H1 (cell line): ENCODE measurements around the gene AFF2. TPM values are rescaled to one million over a fixed set of nuclear protein-coding genes. Genes with fewer than 3 reads are reported as not detected.

Experiments
- CTCF ChIA-PET: fragments of 300-600 bp; sonication (Branson Sonifier 250); formaldehyde crosslinking; loops from one replicate; lab custom pipeline; 2021; ENCODE audit not compliant: partially characterized antibody; lab: Charles Lee
- POLR2A ChIA-PET: fragments of 300-600 bp; sonication (Branson Sonifier 250); formaldehyde crosslinking; loops from one replicate; lab custom pipeline; 2021; ENCODE audit warnings: inconsistent platforms; ENCODE audit not compliant: partially characterized antibody; lab: Charles Lee
- DNase-seq, 2 experiments: peaks; one replicate each; pipeline versions ENCODE4 v3.0.0 to v3.0.0-alpha.2; 2010 to 2022; ENCODE audit warnings: low spot score in 2 of 2, low read depth in 1 of 2, mixed read lengths in 1 of 2
- FAIRE-seq: peaks from 2 replicates; lab custom pipeline; 2011; peaks lifted over from hg19 to GRCh38; lab: Jason Lieb, UNC
- H2AFZ ChIP-seq: 2 replicates; pipeline ENCODE4 v1.8.1; 2012; ENCODE audit warnings: low read length, inconsistent platforms
- H2AK5ac ChIP-seq: 2 replicates; pipeline ENCODE4 v1.6.1; 2013; ENCODE audit warnings: low read depth, low read length
- H2BK120ac ChIP-seq: replicated peaks from 2 replicates; pipeline ENCODE3; 2013; ENCODE audit warnings: low read depth, low read length, inconsistent platforms
- H2BK12ac ChIP-seq: 2 replicates; pipeline ENCODE4 v1.6.1; 2013; ENCODE audit warnings: low read depth, low read length
- H2BK15ac ChIP-seq: 2 replicates; pipeline ENCODE4 v1.6.1; 2013; ENCODE audit warnings: low read length
- H2BK20ac ChIP-seq: 2 replicates; pipeline ENCODE4 v1.6.1; 2013; ENCODE audit warnings: low read length
- H2BK5ac ChIP-seq: 2 replicates; pipeline ENCODE4 v1.6.1; 2013; ENCODE audit warnings: low read depth, low read length
- H3K14ac ChIP-seq: 2 replicates; pipeline ENCODE4 v1.6.1; 2013; ENCODE audit warnings: inconsistent platforms; ENCODE audit not compliant: insufficient read length
- H3K18ac ChIP-seq: 2 replicates; pipeline ENCODE4 v1.6.1; 2013; ENCODE audit warnings: low read length; ENCODE audit errors: extremely low read depth
- H3K23ac ChIP-seq: 2 replicates; pipeline ENCODE4 v1.6.1; 2013; ENCODE audit warnings: inconsistent platforms; ENCODE audit not compliant: insufficient read length
- H3K23me2 ChIP-seq: 2 replicates; pipeline ENCODE4 v1.6.1; 2013; ENCODE audit warnings: low read depth, low read length
- H3K27ac ChIP-seq: 2 replicates; pipeline ENCODE4 v1.6.1; 2011; ENCODE audit warnings: low read depth, low read length, inconsistent platforms
- H3K27me3 ChIP-seq, 4 experiments: replicated peaks in 1 of 4; 1 replicate in 1 of 4; 2 replicates in 3 of 4; pipeline versions ENCODE4 v1.6.1 to v1.8.1; 2011 to 2013; ENCODE audit warnings: low read length in 3 of 4, mild to moderate bottlenecking in 3 of 4, inconsistent platforms in 2 of 4, mixed read lengths in 2 of 4, moderate library complexity in 1 of 4; ENCODE audit not compliant: control insufficient read depth in 3 of 4, insufficient read depth in 3 of 4; ENCODE audit errors: extremely low read depth in 1 of 4
- H3K36me3 ChIP-seq, 4 experiments: 2 replicates each; pipeline versions ENCODE4 v1.6.1 to v1.8.1; 2011 to 2013; ENCODE audit warnings: mild to moderate bottlenecking in 4 of 4, low read length in 3 of 4, moderate library complexity in 2 of 4, control low read depth in 1 of 4, inconsistent platforms in 1 of 4; ENCODE audit not compliant: insufficient read depth in 4 of 4, control insufficient read depth in 2 of 4
- H3K4ac ChIP-seq: replicated peaks from 2 replicates; pipeline ENCODE3; 2013; ENCODE audit warnings: low read length, low read depth, mixed read lengths, inconsistent platforms; ENCODE audit not compliant: insufficient read length
- H3K4me1 ChIP-seq, 4 experiments: replicated peaks in 1 of 4; 1 replicate in 1 of 4; 2 replicates in 3 of 4; pipeline versions ENCODE4 v1.6.1 to v1.8.1; 2011 to 2013; ENCODE audit warnings: low read length in 3 of 4, inconsistent platforms in 2 of 4, mixed read lengths in 1 of 4; ENCODE audit not compliant: insufficient read depth in 4 of 4, control insufficient read depth in 3 of 4
- H3K4me2 ChIP-seq, 2 experiments: 2 replicates each; pipeline versions ENCODE4 v1.6.1 to v1.8.1; 2011 to 2013; ENCODE audit warnings: low read depth in 2 of 2, low read length in 2 of 2, control low read depth in 1 of 2, inconsistent platforms in 1 of 2, mild to moderate bottlenecking in 1 of 2; ENCODE audit not compliant: insufficient read depth in 1 of 2
- H3K4me3 ChIP-seq, 4 experiments: fragments of 200-600, 300-600 bp in 1 of 4; sonication (generic), shearing (Covaris generic), sonication (Bioruptor Twin) in 1 of 4; 2 replicates each; pipeline versions ENCODE4 v1.5.1 to v1.8.1; 2011 to 2016; ENCODE audit warnings: low read length in 4 of 4, low read depth in 3 of 4, control low read depth in 2 of 4, inconsistent platforms in 2 of 4, mild to moderate bottlenecking in 2 of 4, mixed read lengths in 1 of 4, moderate library complexity in 1 of 4; ENCODE audit not compliant: insufficient read depth in 2 of 4; ENCODE audit errors: extremely low read depth in 1 of 4
- H3K56ac ChIP-seq: replicated peaks from 2 replicates; pipeline ENCODE3; 2013; ENCODE audit warnings: low read depth, mild to moderate bottlenecking, mixed read lengths, low read length, inconsistent platforms; ENCODE audit not compliant: insufficient read length
- H3K79me1 ChIP-seq: 2 replicates; pipeline ENCODE4 v1.6.1; 2013; ENCODE audit warnings: low read depth, low read length, control low read depth
- H3K79me2 ChIP-seq, 2 experiments: 2 replicates each; pipeline versions ENCODE4 v1.6.1 to v1.8.1; 2012 to 2013; ENCODE audit warnings: low read length in 2 of 2, mild to moderate bottlenecking in 2 of 2, inconsistent platforms in 1 of 2; ENCODE audit not compliant: insufficient read depth in 2 of 2, control insufficient read depth in 1 of 2
- H3K9ac ChIP-seq, 4 experiments: replicated peaks in 1 of 4; 1 replicate in 1 of 4; 2 replicates in 3 of 4; pipeline versions ENCODE4 v1.6.1 to v1.8.1; 2011 to 2013; ENCODE audit warnings: low read depth in 3 of 4, low read length in 3 of 4, control low read depth in 2 of 4, mild to moderate bottlenecking in 2 of 4, moderate library complexity in 2 of 4, inconsistent platforms in 1 of 4; ENCODE audit errors: extremely low read depth in 1 of 4
- H3K9me3 ChIP-seq, 2 experiments: 2 replicates each; pipeline versions ENCODE4 v1.6.1 to v1.8.1; 2012 to 2013; ENCODE audit warnings: mild to moderate bottlenecking in 2 of 2, moderate library complexity in 2 of 2, control low read depth in 1 of 2, inconsistent platforms in 1 of 2, low read depth in 1 of 2, low read length in 1 of 2, mixed read lengths in 1 of 2; ENCODE audit not compliant: insufficient read depth in 2 of 2
- H4K20me1 ChIP-seq, 2 experiments: replicated peaks in 1 of 2; 2 replicates each; pipeline versions ENCODE3 to v1.8.1; 2011 to 2013; ENCODE audit warnings: inconsistent platforms in 2 of 2, low read length in 2 of 2, mild to moderate bottlenecking in 1 of 2; ENCODE audit not compliant: insufficient read depth in 2 of 2, control insufficient read depth in 1 of 2
- H4K5ac ChIP-seq: 2 replicates; pipeline ENCODE4 v1.6.1; 2013; ENCODE audit warnings: low read length, low read depth, mixed read lengths, inconsistent platforms; ENCODE audit not compliant: insufficient read length
- H4K8ac ChIP-seq: 2 replicates; pipeline ENCODE4 v1.8.0; 2013; ENCODE audit warnings: mild to moderate bottlenecking, moderate library complexity, low read length, inconsistent platforms; ENCODE audit not compliant: insufficient read depth; ENCODE audit errors: extremely low read depth
- H4K91ac ChIP-seq: replicated peaks from 2 replicates; pipeline ENCODE3; 2013; ENCODE audit warnings: low read length, mixed read lengths, inconsistent platforms; ENCODE audit not compliant: insufficient read length
- BACH1 ChIP-seq: IDR thresholded peaks from 2 replicates; pipeline ENCODE4 v1.6.1; 2012; ENCODE audit warnings: low read length, improper control_type of control experiment
- CEBPB ChIP-seq: IDR thresholded peaks from 2 replicates; pipeline ENCODE4 v1.6.1; 2012; ENCODE audit warnings: low read depth, low read length
- CHD1 ChIP-seq: IDR thresholded peaks from 2 replicates; pipeline ENCODE4 v1.6.1; 2012; ENCODE audit warnings: low read depth, low read length, improper control_type of control experiment
- CTCF ChIP-seq, 3 experiments: IDR thresholded peaks; 1 replicate in 2 of 3; 2 replicates in 1 of 3; pipeline versions ENCODE4 v1.5.1 to v1.6.1; 2011; ENCODE audit warnings: low read length in 3 of 3, mild to moderate bottlenecking in 3 of 3, inconsistent platforms in 2 of 3, low read depth in 1 of 3, moderate library complexity in 1 of 3; ENCODE audit not compliant: insufficient read depth in 1 of 3; ENCODE audit errors: control extremely low read depth in 1 of 3
- HDAC2 ChIP-seq, 2 experiments: fragments of 300-600 bp in 1 of 2; sonication (generic) in 1 of 2; IDR thresholded peaks; 2 replicates each; pipeline ENCODE4 v1.6.1; 2011 to 2012; ENCODE audit warnings: low read depth in 2 of 2, low read length in 2 of 2, mild to moderate bottlenecking in 2 of 2, moderate library complexity in 2 of 2, borderline replicate concordance in 1 of 2, inconsistent platforms in 1 of 2
- JUN ChIP-seq: IDR thresholded peaks from 2 replicates; pipeline ENCODE4 v1.6.1; 2011; ENCODE audit warnings: low read depth, mild to moderate bottlenecking, improper control_type of control experiment, low read length
- KDM1A ChIP-seq: fragments of 200-600, 300-600 bp; sonication (generic); IDR thresholded peaks from 2 replicates; pipeline ENCODE4 v1.7.1; 2016; ENCODE audit warnings: mild to moderate bottlenecking, low read length, borderline replicate concordance
- SP1 ChIP-seq: IDR thresholded peaks from 2 replicates; pipeline ENCODE4 v1.6.1; 2011; ENCODE audit warnings: low read depth, low read length
- SP2 ChIP-seq: IDR thresholded peaks from 2 replicates; pipeline ENCODE4 v1.6.1; 2012; ENCODE audit warnings: mild to moderate bottlenecking, low read length, inconsistent platforms
- SUZ12 ChIP-seq: fragments of 200-600 bp; sonication (generic); IDR thresholded peaks from 2 replicates; pipeline ENCODE4 v1.6.1; 2012; ENCODE audit warnings: mild to moderate bottlenecking, inconsistent platforms, low read length, moderate library complexity, mixed read lengths
- WGBS, 2 experiments: shearing (Covaris generic) in 1 of 2; methylation state at CpG; one replicate each; pipeline versions ENCODE4 v1.1.6 to v1.1.7; 2013 to 2015; ENCODE audit warnings: low lambda C conversion rate in 2 of 2, mixed read lengths in 2 of 2, inconsistent platforms in 1 of 2, low coverage in 1 of 2, missing lambda C conversion rate in 1 of 2; ENCODE audit not compliant: insufficient replicate concordance in 2 of 2, insufficient coverage in 1 of 2, insufficient read length in 1 of 2; ENCODE audit errors: extremely low coverage in 1 of 2, missing lambda C conversion rate in 1 of 2; 5-methylcytosine and 5-hydroxymethylcytosine counted together
- polyA plus RNA-seq, 7 experiments: library from polyadenylated mRNA; depleted of rRNA in 3 of 7; stranded (reverse) in 5 of 7; unstranded in 2 of 7; fragments of >200 nt in 5 of 7; fragments of 200-250 nt in 2 of 7; gene quantifications; 1 replicate in 5 of 7; 2 replicates in 1 of 7; 4 replicates in 1 of 7; pipeline versions ENCODE4 v1.2.1 to v1.2.3, GENCODE V29; 2011 to 2013; ENCODE audit warnings: missing spikeins in 2 of 7, mixed read lengths in 2 of 7
- total RNA-seq: library from RNA; stranded (reverse); fragmentation: NEBNext Ultra II Directional; extraction: Animal tissue kit (Norgen Biotek cat#: 25700); gene quantifications from 2 replicates; pipeline ENCODE4 v1.2.1, GENCODE V29; 2021
- TF ChIP-seq, protein P1 (sequence below): IDR thresholded peaks from 2 replicates; pipeline ENCODE4 v1.6.1; 2012; ENCODE audit warnings: low read length, inconsistent platforms

AFF2 gene
- total and polyA plus RNA-seq, 2 of the 8 experiments (the other 6 are each of a cell fraction or from before 2014, with no cell fraction given): 2.0 to 7.3 TPM

DNA sequence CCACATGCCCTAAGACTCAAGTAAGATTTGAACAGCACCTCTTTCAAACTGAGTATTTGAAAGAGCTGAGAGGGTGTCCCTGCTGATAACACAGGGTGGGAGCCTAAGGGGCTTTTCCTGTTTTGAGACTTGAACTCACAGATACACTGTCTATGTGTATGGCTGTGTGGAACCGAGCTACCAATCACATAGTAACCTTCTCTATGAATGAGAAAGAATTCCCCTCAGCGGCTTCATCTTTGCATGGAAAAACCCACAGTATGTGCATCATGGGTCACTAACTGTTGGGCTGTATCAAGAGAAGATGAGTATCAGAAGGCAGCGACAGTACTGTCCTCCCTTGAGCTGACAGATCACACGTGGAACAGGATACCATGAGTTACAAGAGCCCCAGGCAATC is 336.3 kb downstream of the AFF2 start:
- H2BK5ac ChIP-seq: no peak overlapping the region
- no peaks in the 10 kb centered on the region for H3K23me2 ChIP-seq
- no peak overlapping the region for H4K8ac ChIP-seq
- no peaks in the 10 kb centered on the region for H3K79me1 ChIP-seq
- CTCF ChIA-PET: interaction anchor here (0.6 kb wide), 1 partner anchor 265 kb away, joined by 3 read pairs; no protein-coding TSS in a partner anchor
- H4K91ac ChIP-seq: no peak overlapping the region
- no peak overlapping the region for H2AFZ ChIP-seq
- no peak overlapping the region for H3K56ac ChIP-seq
- H3K79me2 ChIP-seq: no peaks in the 10 kb centered on the region
- no peak overlapping the region for H2AK5ac ChIP-seq
- no peak overlapping the region for H2BK20ac ChIP-seq
- H3K4ac ChIP-seq: no peak overlapping the region
- no peaks in the 10 kb centered on the region for H3K36me3 ChIP-seq
- no peak overlapping the region for H3K4me3 ChIP-seq
- H2BK120ac ChIP-seq: no peak overlapping the region
- DNase-seq (no peak), FAIRE-seq (peak; percentile 7)
- H2BK12ac ChIP-seq: no peak overlapping the region
- H3K27me3 ChIP-seq: no peaks in the 10 kb centered on the region
- no peak overlapping the region for H3K4me2 ChIP-seq
- no peak overlapping the region for H2BK15ac ChIP-seq
- H3K27ac ChIP-seq: no peak overlapping the region
- no peak overlapping the region for H3K18ac ChIP-seq
- no peak overlapping the region for H3K9ac ChIP-seq
- H3K14ac ChIP-seq: no peak overlapping the region
- no peak overlapping the region for H4K5ac ChIP-seq
- H3K23ac ChIP-seq: no peak overlapping the region
- POLR2A ChIA-PET: no interaction called here
- WGBS, 2 experiments: 77% methylated on average over 2 of the region's 4 CpGs; no CpG with 5 or more reads in 1 of the 2 experiments
- no peaks in the 10 kb centered on the region for H3K4me1 ChIP-seq
- no peaks in the 10 kb centered on the region for H4K20me1 ChIP-seq
- no peaks in the 10 kb centered on the region for H3K9me3 ChIP-seq
- TF ChIP-seq CTCF (IDR thresholded peaks at IDR 0.05; ENCODE audit: control extremely low read depth in 1 of 3, insufficient read depth in 1 of 3, low read depth in 1 of 3, low read length in 3 of 3) (no peak), HDAC2 (IDR thresholded peaks at IDR 0.05; ENCODE audit: borderline replicate concordance in 1 of 2, low read depth in 2 of 2, low read length in 2 of 2) (no peak), SUZ12 (no peak), BACH1 (no peak), CEBPB (no peak), KDM1A (no peak), SP2 (no peak), SP1 (no peak), JUN (no peak), CHD1 (no peak)
- TF ChIP-seq, protein P1, sequence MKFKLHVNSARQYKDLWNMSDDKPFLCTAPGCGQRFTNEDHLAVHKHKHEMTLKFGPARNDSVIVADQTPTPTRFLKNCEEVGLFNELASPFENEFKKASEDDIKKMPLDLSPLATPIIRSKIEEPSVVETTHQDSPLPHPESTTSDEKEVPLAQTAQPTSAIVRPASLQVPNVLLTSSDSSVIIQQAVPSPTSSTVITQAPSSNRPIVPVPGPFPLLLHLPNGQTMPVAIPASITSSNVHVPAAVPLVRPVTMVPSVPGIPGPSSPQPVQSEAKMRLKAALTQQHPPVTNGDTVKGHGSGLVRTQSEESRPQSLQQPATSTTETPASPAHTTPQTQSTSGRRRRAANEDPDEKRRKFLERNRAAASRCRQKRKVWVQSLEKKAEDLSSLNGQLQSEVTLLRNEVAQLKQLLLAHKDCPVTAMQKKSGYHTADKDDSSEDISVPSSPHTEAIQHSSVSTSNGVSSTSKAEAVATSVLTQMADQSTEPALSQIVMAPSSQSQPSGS: no peak
